K562 (cell line): ENCODE results near the gene NEDD4. TPM values are rescaled to one million over a fixed set of nuclear protein-coding genes. Genes with fewer than 3 reads are reported as not detected.

Experiments used
- ATF1 ChIP-seq, 2 experiments: fragments of 450-650 bp in 1 of 2; IDR thresholded peaks; 2 replicates each; pipeline ENCODE4 v1.6.1; 2016; ENCODE audit warnings: missing compliant biosample characterization in 1 of 2, missing genetic modification characterization in 1 of 2
- BRCA1 ChIP-seq, 2 experiments: fragments of 450-650 bp in 1 of 2; sonication (generic) in 1 of 2; formaldehyde crosslinking in 1 of 2; IDR thresholded peaks; 2 replicates each; pipeline versions ENCODE4 v1.5.0 to v1.6.1; 2017 to 2020; ENCODE audit warnings: mild to moderate bottlenecking in 1 of 2, missing genetic modification reagents in 1 of 2
- BRD9 ChIP-seq: fragments of 450-650 bp; IDR thresholded peaks from 2 replicates; pipeline ENCODE4 v1.6.1; 2018; ENCODE audit warnings: low read depth; ENCODE audit not compliant: partially characterized antibody
- ELF4 ChIP-seq: fragments of 450-650 bp; formaldehyde crosslinking; IDR thresholded peaks from 2 replicates; pipeline ENCODE4 v1.4.0; 2022; ENCODE audit warnings: missing genetic modification characterization
- POLR3G ChIP-seq: IDR thresholded peaks from 2 replicates; pipeline ENCODE4 v1.6.1; 2011; ENCODE audit not compliant: insufficient read length, insufficient replicate concordance; ENCODE audit errors: extremely low read depth
- PRMT5 ChIP-seq: sonication (generic); formaldehyde crosslinking; IDR thresholded peaks from 2 replicates; pipeline ENCODE4 v1.5.0; 2020; ENCODE audit warnings: missing genetic modification reagents
- RBBP5 ChIP-seq: fragments of 200-600 bp; sonication (generic); IDR thresholded peaks from 2 replicates; pipeline ENCODE4 v1.6.1; 2012; ENCODE audit warnings: borderline replicate concordance, mild to moderate bottlenecking, low read length, control low read depth, inconsistent platforms; ENCODE audit not compliant: insufficient read depth, poor library complexity, severe bottlenecking
- RHOXF2B ChIP-seq: fragments of 250-450 bp; sonication (Bioruptor Pico); conservative IDR thresholded peaks from 2 replicates; pipeline ENCODE4 v1.5.1; 2021
- SMAD1 ChIP-seq: fragments of 150-350 bp; IDR thresholded peaks from 2 replicates; pipeline ENCODE4 v1.6.1; 2014; ENCODE audit warnings: low read length, low read depth; ENCODE audit not compliant: partially characterized antibody
- TBP ChIP-seq: optimal IDR thresholded peaks from 2 replicates; pipeline ENCODE3; 2011; ENCODE audit warnings: low read depth, low read length, improper control_type of control experiment
- TRIM24 ChIP-seq, 2 experiments: fragments of 450-650 bp; IDR thresholded peaks; 2 replicates each; pipeline ENCODE4 v1.6.1; 2016
- ZNF232 ChIP-seq: sonication (generic); formaldehyde crosslinking; IDR thresholded peaks from 2 replicates; pipeline ENCODE4 v1.8.0; 2022; ENCODE audit warnings: mild to moderate bottlenecking, missing genetic modification reagents
- ZNF589 ChIP-seq: fragments of 200-800 bp; sonication (Bioruptor generic); IDR thresholded peaks from 2 replicates; pipeline ENCODE4 v1.6.1; 2016; ENCODE audit warnings: low read depth, missing genetic modification characterization, missing compliant biosample characterization
- ZZZ3 ChIP-seq: fragments of 450-650 bp; IDR thresholded peaks from 2 replicates; pipeline ENCODE4 v1.6.1; 2016; ENCODE audit warnings: antibody characterized with exemption, mild to moderate bottlenecking, moderate library complexity
- polyA plus RNA-seq, 8 experiments: library from polyadenylated mRNA; depleted of rRNA in 4 of 8; stranded (reverse) in 5 of 8; unstranded in 3 of 8; fragments of >200 nt; fragmentation: Nextera tagmentation in 2 of 8; fragmentation: Illumina TruSeq in 1 of 8; extraction: Ambion mirVana in 2 of 8; extraction: Trizol in 1 of 8; gene quantifications; 2 replicates each; pipeline versions ENCODE4 v1.2.1 to v1.2.3, GENCODE V29; 2011 to 2014; ENCODE audit warnings: inconsistent platforms in 1 of 8, missing spikeins in 1 of 8
- total RNA-seq, 7 experiments: library from RNA; depleted of rRNA in 6 of 7; stranded (reverse); fragments of >200 nt in 6 of 7; fragmentation: Illumina TruSeq in 2 of 7; extraction: Trizol in 2 of 7; gene quantifications; 2 replicates each; pipeline versions ENCODE4 v1.2.1 to v1.2.3, GENCODE V29; 2011 to 2021; ENCODE audit warnings: low replicate concordance in 1 of 7
- TF ChIP-seq, protein P1 (sequence below), 2 experiments: fragments of 450-650 bp; IDR thresholded peaks; 2 replicates each; pipeline ENCODE4 v1.6.1; 2016
- TF ChIP-seq, protein P2 (sequence below): sonication (generic); formaldehyde crosslinking; IDR thresholded peaks from 2 replicates; pipeline ENCODE4 v1.8.0; 2022; ENCODE audit warnings: missing genetic modification reagents, mild to moderate bottlenecking, borderline replicate concordance
- TF ChIP-seq, protein P3 (sequence below): fragments of 200-800 bp; sonication (Bioruptor generic); IDR thresholded peaks from 2 replicates; pipeline ENCODE4 v1.6.1; 2017; ENCODE audit warnings: missing genetic modification characterization, missing compliant biosample characterization
- TF ChIP-seq, protein P4 (sequence below): fragments of 250-450 bp; sonication (Bioruptor Pico); IDR thresholded peaks from 2 replicates; pipeline ENCODE4 v1.5.0; 2021; ENCODE audit warnings: mild to moderate bottlenecking, borderline replicate concordance

NEDD4 gene
- total and polyA plus RNA-seq, 9 of the 15 experiments (the other 6 are each of a cell fraction or from before 2014, with no cell fraction given): 7.2 to 23.7 (median 17.3) TPM

DNA sequence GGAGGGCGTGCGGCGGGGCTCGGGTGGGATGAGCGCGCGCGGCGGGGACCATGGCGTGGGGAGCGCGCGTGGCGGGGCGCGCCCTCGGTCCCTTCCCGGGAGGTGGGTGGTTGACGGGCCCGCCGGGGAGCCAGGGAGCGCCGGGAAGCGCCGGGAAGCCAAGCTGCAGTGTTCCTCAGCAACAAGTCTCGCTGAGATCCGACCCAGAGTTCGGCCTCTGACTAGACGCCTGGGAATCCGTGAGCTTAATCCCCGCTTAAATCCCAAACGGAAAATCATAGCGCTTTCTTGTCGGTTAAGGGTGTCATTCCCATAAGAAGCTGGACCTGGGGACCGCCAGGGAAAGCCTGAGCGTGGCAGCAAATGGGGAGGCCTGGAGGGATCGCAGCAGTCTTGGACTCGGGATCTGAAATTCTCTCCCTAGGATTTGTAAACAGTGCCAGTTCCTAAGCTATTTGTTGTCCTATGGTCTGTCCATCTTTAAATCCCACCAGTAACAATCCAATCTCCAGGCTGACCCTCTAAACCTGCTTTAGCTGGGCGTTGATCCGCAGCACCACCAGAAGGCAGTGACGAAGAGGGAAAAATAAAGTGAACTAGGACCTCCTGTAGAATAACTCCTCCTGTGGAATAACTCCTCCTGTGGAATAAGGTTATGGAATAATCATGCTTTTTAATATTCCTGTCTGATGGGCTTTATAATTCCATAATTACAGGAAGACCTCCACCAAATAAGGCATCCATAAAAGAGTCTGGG, 570 bp upstream of the NEDD4 start (continued):
- no peak for TF ChIP-seq ATF1 (CRISPR knock-in tag; IDR thresholded peaks at IDR 0.05)
- TF ChIP-seq ATF1 (tag; IDR thresholded peaks at IDR 0.05): no peak
- TF ChIP-seq TBP: peak; percentile 0
- no peak for TF ChIP-seq SMAD1
- TF ChIP-seq ZZZ3: no peak
- TF ChIP-seq, protein P1, sequence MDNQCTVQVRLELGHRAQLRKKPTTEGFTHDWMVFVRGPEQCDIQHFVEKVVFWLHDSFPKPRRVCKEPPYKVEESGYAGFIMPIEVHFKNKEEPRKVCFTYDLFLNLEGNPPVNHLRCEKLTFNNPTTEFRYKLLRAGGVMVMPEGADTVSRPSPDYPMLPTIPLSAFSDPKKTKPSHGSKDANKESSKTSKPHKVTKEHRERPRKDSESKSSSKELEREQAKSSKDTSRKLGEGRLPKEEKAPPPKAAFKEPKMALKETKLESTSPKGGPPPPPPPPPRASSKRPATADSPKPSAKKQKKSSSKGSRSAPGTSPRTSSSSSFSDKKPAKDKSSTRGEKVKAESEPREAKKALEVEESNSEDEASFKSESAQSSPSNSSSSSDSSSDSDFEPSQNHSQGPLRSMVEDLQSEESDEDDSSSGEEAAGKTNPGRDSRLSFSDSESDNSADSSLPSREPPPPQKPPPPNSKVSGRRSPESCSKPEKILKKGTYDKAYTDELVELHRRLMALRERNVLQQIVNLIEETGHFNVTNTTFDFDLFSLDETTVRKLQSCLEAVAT (IDR thresholded peaks at IDR 0.05): peak in 1 of 2 experiments; percentile 16; a peak in 1 of 4 replicates
- no peak for TF ChIP-seq POLR3G
- TF ChIP-seq, protein P2, sequence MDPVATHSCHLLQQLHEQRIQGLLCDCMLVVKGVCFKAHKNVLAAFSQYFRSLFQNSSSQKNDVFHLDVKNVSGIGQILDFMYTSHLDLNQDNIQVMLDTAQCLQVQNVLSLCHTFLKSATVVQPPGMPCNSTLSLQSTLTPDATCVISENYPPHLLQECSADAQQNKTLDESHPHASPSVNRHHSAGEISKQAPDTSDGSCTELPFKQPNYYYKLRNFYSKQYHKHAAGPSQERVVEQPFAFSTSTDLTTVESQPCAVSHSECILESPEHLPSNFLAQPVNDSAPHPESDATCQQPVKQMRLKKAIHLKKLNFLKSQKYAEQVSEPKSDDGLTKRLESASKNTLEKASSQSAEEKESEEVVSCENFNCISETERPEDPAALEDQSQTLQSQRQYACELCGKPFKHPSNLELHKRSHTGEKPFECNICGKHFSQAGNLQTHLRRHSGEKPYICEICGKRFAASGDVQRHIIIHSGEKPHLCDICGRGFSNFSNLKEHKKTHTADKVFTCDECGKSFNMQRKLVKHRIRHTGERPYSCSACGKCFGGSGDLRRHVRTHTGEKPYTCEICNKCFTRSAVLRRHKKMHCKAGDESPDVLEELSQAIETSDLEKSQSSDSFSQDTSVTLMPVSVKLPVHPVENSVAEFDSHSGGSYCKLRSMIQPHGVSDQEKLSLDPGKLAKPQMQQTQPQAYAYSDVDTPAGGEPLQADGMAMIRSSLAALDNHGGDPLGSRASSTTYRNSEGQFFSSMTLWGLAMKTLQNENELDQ: no peak
- no peak for TF ChIP-seq RHOXF2B (CRISPR knock-in tag)
- TF ChIP-seq, protein P3, sequence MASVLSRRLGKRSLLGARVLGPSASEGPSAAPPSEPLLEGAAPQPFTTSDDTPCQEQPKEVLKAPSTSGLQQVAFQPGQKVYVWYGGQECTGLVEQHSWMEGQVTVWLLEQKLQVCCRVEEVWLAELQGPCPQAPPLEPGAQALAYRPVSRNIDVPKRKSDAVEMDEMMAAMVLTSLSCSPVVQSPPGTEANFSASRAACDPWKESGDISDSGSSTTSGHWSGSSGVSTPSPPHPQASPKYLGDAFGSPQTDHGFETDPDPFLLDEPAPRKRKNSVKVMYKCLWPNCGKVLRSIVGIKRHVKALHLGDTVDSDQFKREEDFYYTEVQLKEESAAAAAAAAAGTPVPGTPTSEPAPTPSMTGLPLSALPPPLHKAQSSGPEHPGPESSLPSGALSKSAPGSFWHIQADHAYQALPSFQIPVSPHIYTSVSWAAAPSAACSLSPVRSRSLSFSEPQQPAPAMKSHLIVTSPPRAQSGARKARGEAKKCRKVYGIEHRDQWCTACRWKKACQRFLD (CRISPR knock-in tag): no peak
- TF ChIP-seq ZNF232 (CRISPR knock-in tag): no peak
- TF ChIP-seq ELF4 (CRISPR knock-in tag): no peak
- 0 out of 2 replicates have a peak, but pooled peaks have one; percentile 40 for TF ChIP-seq ZNF589
- TF ChIP-seq PRMT5 (CRISPR knock-in tag): no peak
- no peak for TF ChIP-seq TRIM24 (IDR thresholded peaks at IDR 0.05)
- TF ChIP-seq BRD9: no peak
- TF ChIP-seq BRCA1 (IDR thresholded peaks at IDR 0.05): no peak
- no peak for TF ChIP-seq BRCA1 (CRISPR knock-in tag; IDR thresholded peaks at IDR 0.05)
- peak; percentile 53 for TF ChIP-seq RBBP5
- TF ChIP-seq, protein P4, sequence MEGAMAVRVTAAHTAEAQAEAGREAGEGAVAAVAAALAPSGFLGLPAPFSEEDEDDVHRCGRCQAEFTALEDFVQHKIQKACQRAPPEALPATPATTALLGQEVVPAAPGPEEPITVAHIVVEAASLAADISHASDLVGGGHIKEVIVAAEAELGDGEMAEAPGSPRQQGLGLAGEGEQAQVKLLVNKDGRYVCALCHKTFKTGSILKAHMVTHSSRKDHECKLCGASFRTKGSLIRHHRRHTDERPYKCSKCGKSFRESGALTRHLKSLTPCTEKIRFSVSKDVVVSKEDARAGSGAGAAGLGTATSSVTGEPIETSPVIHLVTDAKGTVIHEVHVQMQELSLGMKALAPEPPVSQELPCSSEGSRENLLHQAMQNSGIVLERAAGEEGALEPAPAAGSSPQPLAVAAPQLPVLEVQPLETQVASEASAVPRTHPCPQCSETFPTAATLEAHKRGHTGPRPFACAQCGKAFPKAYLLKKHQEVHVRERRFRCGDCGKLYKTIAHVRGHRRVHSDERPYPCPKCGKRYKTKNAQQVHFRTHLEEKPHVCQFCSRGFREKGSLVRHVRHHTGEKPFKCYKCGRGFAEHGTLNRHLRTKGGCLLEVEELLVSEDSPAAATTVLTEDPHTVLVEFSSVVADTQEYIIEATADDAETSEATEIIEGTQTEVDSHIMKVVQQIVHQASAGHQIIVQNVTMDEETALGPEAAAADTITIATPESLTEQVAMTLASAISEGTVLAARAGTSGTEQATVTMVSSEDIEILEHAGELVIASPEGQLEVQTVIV (CRISPR knock-in tag): no peak
